Ramos (cell line): ENCODE results near the gene ZNF106.

Experiments used
- in situ Hi-C: fragments of 300-500 bp; cut with MboI; formaldehyde crosslinking; loops from one replicate; pipeline ENCODE4 v1.14.3; 2022; ENCODE audit warnings: low sequenced_read_pairs; ENCODE audit not compliant: unreplicated experiment

Gene ZNF106

GRCh38 chr15:42490671-42491538 is at the start of gene ZNF106:
Gene ZNF106 (minus strand): TSS chr15:42491141. CDS start chr15:42472289, 18,852 bp downstream.
- in situ Hi-C loops: no loop called here

- in situ Hi-C loops: no loop called here
These were observed 42.3 kb upstream of the ZNF106 start for GRCh38 chr15:42533246-42533645.

- in situ Hi-C loops: no loop called here
These were observed 38.0 kb upstream of the ZNF106 start for GRCh38 chr15:42528970-42529369.

GRCh38 chr15:42523331-42523730 is 32.4 kb upstream of the ZNF106 start:
- in situ Hi-C loops: no loop called here

GRCh38 chr15:42511007-42511391 is 20.1 kb upstream of the ZNF106 start:
- in situ Hi-C loops: no loop called here

DNA sequence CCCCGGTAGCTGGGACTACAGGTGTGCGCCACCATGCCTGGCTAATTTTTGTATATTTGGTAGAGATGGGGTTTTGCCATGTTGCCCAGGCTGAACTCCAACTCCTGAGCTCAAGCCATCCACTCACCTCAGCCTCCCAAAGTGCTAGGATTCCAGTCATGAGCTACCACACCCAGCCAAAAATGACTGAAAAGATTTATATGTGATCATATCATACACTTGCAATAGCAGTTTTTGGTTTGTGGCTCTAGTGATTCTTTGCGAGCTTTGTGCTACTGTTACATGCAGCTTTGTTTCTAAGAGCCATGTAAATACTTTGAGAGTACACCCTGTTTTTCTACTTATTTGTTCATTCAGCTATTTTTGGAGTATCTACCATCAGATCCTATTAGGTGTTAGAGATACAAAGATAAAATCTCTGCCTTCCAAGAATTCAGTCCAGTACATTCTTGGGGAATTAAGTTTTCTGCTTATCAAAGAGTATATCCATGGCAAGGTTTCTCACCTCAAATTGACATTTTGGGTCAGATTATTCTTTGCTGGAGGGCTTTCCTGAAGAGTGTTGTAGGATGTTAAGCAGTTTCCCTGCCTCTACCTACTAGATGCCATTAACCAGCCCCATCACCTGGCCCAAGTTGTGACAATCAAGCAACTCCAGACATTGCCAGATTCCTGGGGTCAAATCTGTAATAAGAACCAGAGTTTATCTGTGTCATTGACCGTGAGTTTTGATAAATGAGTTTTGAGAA is 19.5 kb upstream of the ZNF106 start:
- in situ Hi-C loops: no loop called here

GRCh38 chr15:42508263-42508690 is 17.3 kb upstream of the ZNF106 start:
- in situ Hi-C loops: no loop called here

DNA sequence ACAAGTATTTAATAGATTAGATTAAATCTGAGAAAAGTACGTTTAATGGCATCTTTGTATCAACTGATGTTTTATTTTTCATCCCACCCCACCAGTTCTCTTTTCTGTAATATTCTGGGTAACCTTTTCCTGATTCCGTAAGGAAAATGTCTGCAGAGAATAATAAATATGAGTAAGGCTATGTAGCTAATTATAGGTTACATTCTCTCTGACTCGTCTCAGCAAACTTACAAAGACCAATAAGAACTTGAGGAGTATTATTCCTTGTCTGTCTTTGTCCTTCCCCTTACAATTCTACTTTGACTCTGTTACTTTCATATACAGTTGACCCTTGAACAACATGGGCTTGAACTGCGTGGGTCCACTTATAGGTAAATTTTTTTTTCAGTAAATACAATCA is 16.6 kb upstream of the ZNF106 start:
- in situ Hi-C loops: no loop called here

DNA sequence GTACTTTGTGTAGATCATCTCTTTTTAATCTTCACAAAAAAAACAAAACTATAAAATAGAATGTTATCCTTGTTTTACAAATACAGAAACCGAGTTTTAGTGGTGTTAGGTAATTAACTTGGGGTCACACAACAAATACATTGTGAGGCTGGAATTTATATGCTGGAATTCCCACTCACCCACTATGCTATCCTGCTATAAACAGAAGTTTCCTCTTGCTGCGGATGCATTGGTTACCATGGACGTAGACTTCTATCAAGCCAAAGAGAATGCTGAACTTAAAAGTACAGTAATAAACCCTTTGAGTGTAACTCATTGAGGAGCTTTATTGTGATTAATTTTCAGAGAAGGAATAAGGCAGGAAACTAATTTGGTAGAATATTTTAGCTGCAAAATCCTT is 13.7 kb upstream of the ZNF106 start:
- in situ Hi-C loops: no loop called here

DNA sequence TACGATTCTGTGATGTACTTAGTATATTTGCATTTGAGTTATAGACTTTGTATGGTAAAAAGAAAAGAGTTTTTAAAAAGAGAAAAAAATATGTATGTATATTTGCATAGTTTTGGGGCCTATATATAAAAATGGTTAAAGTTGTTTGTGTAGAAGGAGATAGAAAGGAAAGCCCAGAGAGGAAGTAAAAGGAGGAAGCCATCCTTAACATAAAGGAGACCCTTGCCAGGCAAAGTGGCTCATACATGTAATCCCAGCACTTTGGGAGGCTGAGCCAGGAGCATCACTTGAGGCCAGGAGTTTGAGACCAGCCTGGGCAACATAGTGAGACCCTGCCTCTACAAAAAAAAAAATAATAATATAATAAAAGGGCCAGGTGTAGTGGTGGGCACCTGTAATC is 12.9 kb upstream of the ZNF106 start:
- in situ Hi-C loops: no loop called here

DNA sequence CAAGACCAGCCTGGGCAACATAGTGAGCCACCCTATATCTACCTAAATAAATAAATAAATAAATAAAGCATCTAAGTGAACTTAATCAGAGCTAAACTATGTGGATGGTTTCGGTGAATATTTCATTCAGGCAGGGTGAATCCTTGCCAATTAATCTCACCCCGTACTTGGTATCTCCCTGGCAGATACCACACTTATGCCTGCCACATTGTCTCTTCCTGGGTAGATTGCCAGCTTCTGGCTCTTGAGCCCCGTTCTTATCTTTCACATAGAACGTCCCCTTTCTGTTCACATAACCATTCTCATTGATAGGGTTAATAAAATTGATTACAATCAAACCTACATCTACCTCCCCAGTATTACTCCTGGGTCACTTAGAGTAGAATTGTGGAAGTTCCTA is 11.5 kb upstream of the ZNF106 start:
- in situ Hi-C loops: no loop called here

DNA sequence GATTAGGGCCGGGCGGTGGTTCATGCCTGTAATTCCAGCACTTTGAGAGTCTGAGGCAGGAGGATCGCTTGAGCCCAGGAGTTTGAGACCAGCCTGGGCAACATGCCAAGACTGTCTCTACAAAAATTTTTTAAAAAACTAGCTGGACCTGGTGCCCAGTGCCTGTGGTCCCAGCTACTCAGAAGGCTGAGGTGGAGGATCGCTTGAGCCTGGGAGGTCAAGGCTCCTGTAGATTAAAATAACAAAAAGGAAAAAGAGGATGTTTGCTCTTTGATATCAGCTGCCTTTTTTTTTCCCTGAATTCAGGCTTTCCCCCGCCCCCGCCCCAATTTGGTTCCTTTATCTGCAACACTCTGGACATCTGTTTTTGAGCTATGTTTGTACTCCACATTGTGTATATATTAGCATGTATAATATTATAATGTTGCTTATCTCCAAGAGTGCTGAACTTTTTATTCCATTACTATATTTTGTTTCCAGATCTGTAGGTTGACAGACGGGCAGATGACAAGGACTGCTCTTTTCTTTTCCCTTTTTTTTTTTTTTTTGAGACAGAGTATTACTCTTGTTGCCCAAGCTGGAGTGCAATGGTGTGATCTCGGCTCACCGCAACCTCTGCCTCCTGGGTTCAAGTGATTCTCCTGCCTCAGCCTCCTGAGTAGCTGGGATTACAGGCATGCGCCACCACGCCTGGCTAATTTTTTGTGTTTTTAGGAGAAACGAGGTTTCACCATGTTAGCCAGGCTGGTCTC is 9.1 kb upstream of the ZNF106 start:
- in situ Hi-C loops: loop anchor here (5.0 kb wide), 1 partner anchor 47 kb away; the partner anchor contains the start of genes HAUS2 and LRRC57

- in situ Hi-C loops: loop anchor here (5.0 kb wide), 1 partner anchor 49 kb away; the partner anchor contains the start of genes HAUS2 and LRRC57
These were observed 7.5 kb upstream of the ZNF106 start for GRCh38 chr15:42498212-42499068.

DNA sequence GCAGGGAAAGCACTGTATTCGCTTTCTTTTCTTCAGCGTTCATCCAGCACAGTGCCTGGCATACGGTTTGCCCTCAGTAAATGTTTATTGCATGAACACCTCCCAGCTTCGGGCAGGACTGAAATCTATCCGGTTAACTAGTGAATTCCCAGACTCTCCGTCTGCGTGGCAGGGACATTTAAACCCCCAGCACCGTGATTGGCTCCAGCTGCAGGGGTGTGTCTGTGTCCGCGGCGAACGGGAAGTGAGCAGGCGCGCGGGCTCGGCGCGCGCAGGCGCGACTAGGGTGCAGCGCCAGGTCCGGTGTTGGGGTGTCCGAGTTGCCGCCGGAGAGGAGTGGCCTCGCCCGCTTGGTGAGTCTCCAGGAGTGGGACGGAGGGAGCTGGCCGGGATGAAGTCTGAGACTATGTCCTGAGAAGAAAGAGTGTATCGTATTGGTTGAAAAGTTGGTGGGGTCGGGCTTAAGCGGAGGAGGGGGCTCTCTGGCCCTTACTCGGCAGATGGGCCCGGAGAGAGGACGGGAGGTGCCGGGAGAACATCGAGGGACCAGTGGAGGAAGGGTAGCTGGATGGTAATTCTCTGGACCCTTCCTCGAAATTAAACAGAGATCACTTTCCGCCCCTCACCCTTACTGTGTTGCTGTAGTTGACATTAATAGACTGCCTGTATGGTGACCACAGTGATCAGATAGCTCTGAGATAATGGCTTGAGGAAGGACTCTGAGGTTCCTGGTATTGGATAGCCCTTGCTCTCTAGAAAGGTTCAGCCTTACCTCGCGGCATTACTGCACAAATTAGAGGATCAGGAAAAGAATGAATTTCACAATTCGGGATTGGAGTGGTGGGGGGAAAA is 4.6 kb upstream of the ZNF106 start, which contains the start of gene SNAP23:
Gene SNAP23, plus strand, starts transcription at position 274 of the 852 bp plus-strand sequence. CDS start 16,213 bp downstream, outside the sequence.
- in situ Hi-C loops: loop anchor here (5.0 kb wide), 1 partner anchor 52 kb away; the partner anchor contains the start of genes HAUS2 and LRRC57

DNA sequence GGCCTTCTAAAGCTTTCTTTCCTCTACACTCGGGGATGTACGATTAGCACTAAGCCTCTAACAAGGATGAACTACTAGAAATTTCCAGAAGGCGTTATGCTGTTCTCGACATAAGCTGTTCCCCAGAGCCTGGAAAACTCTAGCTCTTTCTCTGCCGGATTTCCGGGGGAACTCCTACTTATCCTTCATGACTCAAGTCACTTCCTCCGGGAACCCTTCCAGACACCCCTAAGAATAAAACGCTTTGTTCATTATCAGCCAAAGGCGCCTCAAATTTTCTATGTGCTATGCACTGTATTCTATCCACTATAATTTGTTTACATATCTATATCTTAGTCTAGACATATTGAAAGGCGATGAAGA is 4.0 kb upstream of the ZNF106 start:
- in situ Hi-C loops: loop anchor here (5.0 kb wide), 1 partner anchor 52 kb away; the partner anchor contains the start of genes HAUS2 and LRRC57

GRCh38 chr15:42493679-42494078 is 2.7 kb upstream of the ZNF106 start:
- in situ Hi-C loops: no loop called here

GRCh38 chr15:42491539-42492225 is 741 bp upstream of the ZNF106 start:
- in situ Hi-C loops: no loop called here

DNA sequence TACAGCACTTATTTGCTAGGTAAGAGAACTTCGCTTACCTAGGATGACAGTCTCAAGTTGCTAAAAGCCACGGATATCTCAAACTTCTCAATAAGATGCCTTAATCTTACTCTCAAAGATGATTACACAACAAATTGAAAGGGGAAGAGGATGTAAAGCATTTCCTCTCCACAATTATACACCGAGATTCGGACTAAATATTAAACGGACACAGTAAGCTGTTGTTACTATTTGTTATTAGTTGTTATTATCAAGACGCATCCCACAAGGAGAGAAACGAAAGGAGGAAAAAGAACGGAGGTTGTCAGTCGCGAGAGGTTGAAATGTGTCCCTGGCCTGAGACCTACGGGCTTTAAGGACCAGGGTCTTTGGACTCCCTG is 660 bp downstream of the ZNF106 start:
- in situ Hi-C loops: no loop called here
